Keratinocyte (primary cell): ENCODE results near the gene FAM53A. TPM values are rescaled to one million over a fixed set of nuclear protein-coding genes. Genes with fewer than 3 reads are reported as not detected.

ENCODE experiments used
- DNase-seq: peaks from one replicate; pipeline ENCODE4 v3.0.0-alpha.2; 2011; ENCODE audit warnings: low read depth, missing footprints, low spot score
- FAIRE-seq: peaks from 2 replicates; lab custom pipeline; 2011; peaks lifted over from hg19 to GRCh38; lab: Jason Lieb, UNC
- H2AFZ ChIP-seq: 2 replicates; pipeline ENCODE4 v1.6.0; 2012; ENCODE audit warnings: low read length, control low read depth, inconsistent platforms; ENCODE audit not compliant: control insufficient read depth
- H3K27ac ChIP-seq: 2 replicates; pipeline ENCODE4 v1.5.1; 2011; ENCODE audit warnings: low read length; ENCODE audit not compliant: control insufficient read depth, insufficient read depth
- H3K27me3 ChIP-seq: 3 replicates; pipeline ENCODE4 v1.6.0; 2011; ENCODE audit warnings: low read length; ENCODE audit not compliant: control insufficient read depth, insufficient read depth; ENCODE audit errors: extremely low read depth
- H3K36me3 ChIP-seq, 2 experiments: 2 replicates in 1 of 2; 3 replicates in 1 of 2; pipeline ENCODE4 v1.5.1; 2011; ENCODE audit warnings: low read length in 2 of 2, mild to moderate bottlenecking in 1 of 2; ENCODE audit not compliant: control insufficient read depth in 2 of 2, insufficient read depth in 2 of 2; ENCODE audit errors: extremely low read depth in 1 of 2
- H3K4me1 ChIP-seq: 3 replicates; pipeline ENCODE4 v1.5.1; 2011; ENCODE audit warnings: low read length; ENCODE audit not compliant: control insufficient read depth, insufficient read depth; ENCODE audit errors: extremely low read depth
- H3K4me2 ChIP-seq: 3 replicates; pipeline ENCODE4 v1.6.0; 2011; ENCODE audit warnings: low read depth, low read length; ENCODE audit not compliant: control insufficient read depth, insufficient read depth; ENCODE audit errors: extremely low read depth
- H3K4me3 ChIP-seq, 3 experiments: fragments of 200-600 bp in 1 of 3; sonication (generic) in 1 of 3; 2 replicates in 2 of 3; 3 replicates in 1 of 3; pipeline ENCODE4 v1.5.1; 2011 to 2016; ENCODE audit warnings: low read length in 3 of 3, mild to moderate bottlenecking in 3 of 3, control low read depth in 2 of 3, inconsistent platforms in 1 of 3, low read depth in 1 of 3, mixed read lengths in 1 of 3, mixed run types in 1 of 3, moderate library complexity in 1 of 3; ENCODE audit not compliant: control insufficient read depth in 2 of 3, insufficient read depth in 2 of 3; ENCODE audit errors: extremely low read depth in 1 of 3
- H3K79me2 ChIP-seq: 2 replicates; pipeline ENCODE4 v1.6.0; 2012; ENCODE audit warnings: low read length; ENCODE audit not compliant: control insufficient read depth, insufficient read depth
- H3K9ac ChIP-seq: 3 replicates; pipeline ENCODE4 v1.6.0; 2011; ENCODE audit warnings: low read length; ENCODE audit not compliant: control insufficient read depth, insufficient read depth; ENCODE audit errors: extremely low read depth
- H3K9me1 ChIP-seq: 3 replicates; pipeline ENCODE4 v1.6.0; 2011; ENCODE audit warnings: low read length; ENCODE audit not compliant: control insufficient read depth, insufficient read depth; ENCODE audit errors: extremely low read depth
- H3K9me3 ChIP-seq: 2 replicates; pipeline ENCODE4 v1.5.1; 2012; ENCODE audit warnings: low read depth, low read length; ENCODE audit not compliant: control insufficient read depth
- H4K20me1 ChIP-seq: 3 replicates; pipeline ENCODE4 v1.6.0; 2011; ENCODE audit warnings: low read length; ENCODE audit not compliant: control insufficient read depth, insufficient read depth; ENCODE audit errors: extremely low read depth
- EZH2 ChIP-seq: IDR thresholded peaks from one replicate; pipeline ENCODE4 v1.6.1; 2012; ENCODE audit warnings: inconsistent platforms, mild to moderate bottlenecking, low read length, moderate library complexity
- dilution Hi-C: fragments of 300-500 bp; cut with MboI; formaldehyde crosslinking; loops from one replicate; pipeline ENCODE4 v1.7.0; 2020; ENCODE audit warnings: low sequenced_read_pairs; ENCODE audit not compliant: extremely low pct_ligation_motif_present
- polyA plus RNA-seq, 5 experiments: library from polyadenylated mRNA; depleted of rRNA in 3 of 5; stranded (reverse) in 3 of 5; stranded (forward) in 1 of 5; unstranded in 1 of 5; fragments of >200 nt; gene quantifications; 1 replicate in 1 of 5; 2 replicates in 3 of 5; 3 replicates in 1 of 5; pipeline versions ENCODE4 v1.2.1 to v1.2.3, GENCODE V29; 2011 to 2012; ENCODE audit warnings: missing spikeins in 2 of 5, low read depth in 1 of 5, low replicate concordance in 1 of 5
- TF ChIP-seq, protein P1 (sequence below), 3 experiments: IDR thresholded peaks in 1 of 3; conservative IDR thresholded peaks in 1 of 3; optimal IDR thresholded peaks in 1 of 3; 2 replicates in 2 of 3; 3 replicates in 1 of 3; pipeline versions ENCODE3 to v1.5.1; 2011; ENCODE audit warnings: low read length in 3 of 3, mild to moderate bottlenecking in 3 of 3, moderate library complexity in 2 of 3, control low read depth in 1 of 3, inconsistent platforms in 1 of 3; ENCODE audit not compliant: insufficient read depth in 2 of 3; ENCODE audit errors: extremely low read depth in 1 of 3

Gene FAM53A
- polyA plus RNA-seq, 1 donor (not counting 4 experiments of a cell fraction or from before 2014, with no cell fraction given), result 0.50 TPM

DNA sequence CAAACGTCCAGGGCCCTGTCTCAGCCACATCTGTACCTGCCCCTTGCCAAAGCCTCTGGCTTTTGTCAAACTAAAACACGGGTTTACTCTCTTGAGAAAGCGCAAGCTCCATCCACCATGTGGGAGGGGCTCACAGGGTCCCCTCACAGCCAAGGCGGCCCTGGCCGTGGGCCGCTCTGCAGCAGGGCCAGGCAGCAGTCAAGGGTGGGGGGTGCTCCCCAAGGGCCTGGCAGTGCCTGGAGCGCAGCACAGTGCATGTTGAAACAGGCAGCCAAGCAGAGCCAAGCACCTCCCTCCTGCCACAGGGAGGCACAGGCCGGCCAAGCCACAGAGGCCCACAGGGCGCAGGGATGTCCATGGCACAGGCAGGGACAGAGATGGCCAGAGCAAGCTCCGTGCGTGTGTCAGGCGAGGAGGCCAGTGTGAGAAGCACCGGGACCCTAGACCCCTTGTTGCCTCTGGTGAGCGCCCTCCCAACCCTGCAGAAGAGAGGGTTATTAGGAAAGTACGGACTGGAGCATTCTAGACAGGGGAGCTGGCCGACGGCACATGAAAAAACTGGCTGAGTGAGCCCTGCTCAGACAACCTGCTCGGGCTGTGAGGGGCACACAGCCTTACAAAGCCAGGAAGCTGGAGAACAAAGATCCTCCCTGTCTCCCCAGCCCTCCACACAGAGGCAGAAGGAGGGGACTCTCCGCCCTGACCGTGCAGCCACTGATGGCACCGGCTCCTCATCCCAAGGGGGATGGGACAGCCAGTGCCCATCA is 39.0 kb downstream of the FAM53A start:
- H2AFZ ChIP-seq, result peak overlapping the region; percentile 19
- dilution Hi-C loops, result loop anchor here (25.0 kb wide), 1 partner anchor 233 kb away; the partner anchor contains the start of gene NKX1-1

DNA sequence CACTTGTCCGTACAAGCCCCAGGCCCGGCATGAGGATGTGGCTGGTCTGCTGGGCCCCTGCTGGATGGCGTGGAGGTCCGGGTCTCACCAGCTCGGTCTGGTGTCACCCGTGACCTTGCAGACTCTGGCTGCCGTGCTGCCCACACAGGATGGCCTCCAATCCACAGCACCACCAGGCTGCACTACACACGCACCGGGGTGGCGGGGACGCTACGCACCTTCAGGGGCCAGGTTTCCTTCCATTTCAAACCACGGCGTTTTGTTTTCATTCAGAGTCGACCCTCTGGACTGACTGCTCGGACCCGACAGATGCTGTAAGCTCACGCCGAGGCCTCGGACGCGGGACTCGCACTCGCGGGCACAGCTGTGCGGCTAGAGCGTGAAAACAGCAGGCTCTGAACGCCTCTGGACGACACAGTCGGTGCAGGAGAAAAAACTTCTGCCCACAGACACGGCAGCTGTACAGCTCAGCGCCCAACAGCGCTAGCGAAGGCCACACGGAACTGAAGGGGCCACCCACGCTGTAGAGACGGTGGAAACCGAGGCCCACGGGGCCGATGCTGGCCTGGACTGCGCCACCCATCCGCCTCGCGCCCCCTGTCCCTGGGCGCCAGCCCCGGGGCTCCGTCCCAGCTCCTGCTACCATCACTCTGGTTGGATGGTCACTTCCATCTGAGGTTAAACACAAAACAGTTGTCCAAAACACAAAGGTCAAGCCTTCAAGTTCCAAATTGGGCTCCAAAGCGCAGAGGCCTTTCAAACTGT is 40.0 kb downstream of the FAM53A start:
- TF ChIP-seq, protein P1, sequence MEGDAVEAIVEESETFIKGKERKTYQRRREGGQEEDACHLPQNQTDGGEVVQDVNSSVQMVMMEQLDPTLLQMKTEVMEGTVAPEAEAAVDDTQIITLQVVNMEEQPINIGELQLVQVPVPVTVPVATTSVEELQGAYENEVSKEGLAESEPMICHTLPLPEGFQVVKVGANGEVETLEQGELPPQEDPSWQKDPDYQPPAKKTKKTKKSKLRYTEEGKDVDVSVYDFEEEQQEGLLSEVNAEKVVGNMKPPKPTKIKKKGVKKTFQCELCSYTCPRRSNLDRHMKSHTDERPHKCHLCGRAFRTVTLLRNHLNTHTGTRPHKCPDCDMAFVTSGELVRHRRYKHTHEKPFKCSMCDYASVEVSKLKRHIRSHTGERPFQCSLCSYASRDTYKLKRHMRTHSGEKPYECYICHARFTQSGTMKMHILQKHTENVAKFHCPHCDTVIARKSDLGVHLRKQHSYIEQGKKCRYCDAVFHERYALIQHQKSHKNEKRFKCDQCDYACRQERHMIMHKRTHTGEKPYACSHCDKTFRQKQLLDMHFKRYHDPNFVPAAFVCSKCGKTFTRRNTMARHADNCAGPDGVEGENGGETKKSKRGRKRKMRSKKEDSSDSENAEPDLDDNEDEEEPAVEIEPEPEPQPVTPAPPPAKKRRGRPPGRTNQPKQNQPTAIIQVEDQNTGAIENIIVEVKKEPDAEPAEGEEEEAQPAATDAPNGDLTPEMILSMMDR (optimal IDR thresholded peaks at IDR 0.05 in 1 of 3, IDR thresholded peaks at IDR 0.05 in 1 of 3, conservative IDR thresholded peaks at IDR 0.05 in 1 of 3; ENCODE audit: extremely low read depth in 1 of 3, insufficient read depth in 2 of 3, low read length in 3 of 3), result no peak
- TF ChIP-seq EZH2, result no peak
- FAIRE-seq, result no peak
- dilution Hi-C loops, result loop anchor here (25.0 kb wide), 1 partner anchor 232 kb away; the partner anchor contains the start of gene NKX1-1
- DNase-seq, result no peak
- H3K9me1 ChIP-seq, result no peaks in the 10 kb centered on the region
- H4K20me1 ChIP-seq, result no peaks in the 10 kb centered on the region
- H3K9me3 ChIP-seq, result no peaks in the 10 kb centered on the region
- H3K36me3 ChIP-seq, result no peaks in the 10 kb centered on the region
- H3K4me2 ChIP-seq, result no peak overlapping the region
- H2AFZ ChIP-seq, result no peak overlapping the region
- H3K9ac ChIP-seq, result no peak overlapping the region
- H3K4me3 ChIP-seq, result no peak overlapping the region
- no peak overlapping the region for H3K27ac ChIP-seq
- H3K79me2 ChIP-seq, result no peaks in the 10 kb centered on the region
- H3K4me1 ChIP-seq, result peaks cover 6% of the 10 kb centered on the region
- H3K27me3 ChIP-seq, result no peaks in the 10 kb centered on the region

More for the DNA sequence above, 39.0 kb downstream of the FAM53A start:
- Histone ChIP-seq H3K79me2 (no peaks in the 10 kb centered on the region), H3K36me3 (no peaks in the 10 kb centered on the region), H3K9ac (no peak overlapping the region), H3K4me1 (peaks cover 6% of the 10 kb centered on the region), H3K27me3 (no peaks in the 10 kb centered on the region), H3K9me3 (peaks cover under 1% of the 10 kb centered on the region), H3K27ac (no peak overlapping the region), H3K4me2 (no peak overlapping the region), H3K9me1 (no peaks in the 10 kb centered on the region), H4K20me1 (no peaks in the 10 kb centered on the region), H3K4me3 (no peak overlapping the region)
- no peak for DNase-seq
- FAIRE-seq, result no peak
- no peak for TF ChIP-seq EZH2
- TF ChIP-seq, protein P1 (optimal IDR thresholded peaks at IDR 0.05 in 1 of 3, IDR thresholded peaks at IDR 0.05 in 1 of 3, conservative IDR thresholded peaks at IDR 0.05 in 1 of 3; ENCODE audit: extremely low read depth in 1 of 3, insufficient read depth in 2 of 3, low read length in 3 of 3), result no peak
